CD4-positive, alpha-beta T cell treated with Interleukin-2 at 100 ng/mL for 4 hours (primary cell): ENCODE data around the gene PAX3.
"Not testable (repeated sequence)": the region's sequence is repeated elsewhere in the genome, so short reads cannot be mapped to it uniquely, and the experiment has no call there.

Experiments used
- DNase-seq: peaks from one replicate; pipeline ENCODE4 v3.0.0-alpha.2; 2020; ENCODE audit warnings: low spot score

Gene PAX3

GRCh38 chr2:222214885-222215284 is 83.9 kb downstream of the PAX3 start:
- no peak for DNase-seq

GRCh38 chr2:222213049-222213448 is 85.7 kb downstream of the PAX3 start:
- DNase-seq, result no peak

GRCh38 chr2:222212571-222212970 is 86.2 kb downstream of the PAX3 start:
- DNase-seq, result no peak

- DNase-seq, result no peak
Measured at GRCh38 chr2:222208010-222208690, 90.6 kb downstream of the PAX3 start.

- no peak for DNase-seq
Measured at GRCh38 chr2:222205136-222205535, 93.7 kb downstream of the PAX3 start.

GRCh38 chr2:222203041-222203440 is 95.8 kb downstream of the PAX3 start:
- no peak for DNase-seq

GRCh38 chr2:222196159-222196558 is 102.6 kb downstream of the PAX3 start:
- DNase-seq, result no peak

- DNase-seq, result no peak
Measured at GRCh38 chr2:222194669-222195068, 104.1 kb downstream of the PAX3 start.

- DNase-seq, result no peak
Measured at GRCh38 chr2:222193328-222193983, 105.3 kb downstream of the PAX3 start.

- DNase-seq, result no peak
Measured at GRCh38 chr2:222180619-222181018, 118.2 kb downstream of the PAX3 start.

- DNase-seq, result no peak
Measured at GRCh38 chr2:222179592-222179991, 119.2 kb downstream of the PAX3 start.

- no peak for DNase-seq
Measured at GRCh38 chr2:222178450-222178849, 120.3 kb downstream of the PAX3 start.

- no peak for DNase-seq
Measured at GRCh38 chr2:222176890-222177289, 121.9 kb downstream of the PAX3 start.

GRCh38 chr2:222174450-222174849 is 124.3 kb downstream of the PAX3 start:
- DNase-seq, result no peak

GRCh38 chr2:222169346-222169745 is 129.5 kb downstream of the PAX3 start:
- DNase-seq, result no peak

GRCh38 chr2:222167762-222168161 is 131.0 kb downstream of the PAX3 start:
- DNase-seq, result no peak

GRCh38 chr2:222160944-222161343 is 137.9 kb downstream of the PAX3 start:
- DNase-seq, result no peak

GRCh38 chr2:222160125-222160524 is 138.7 kb downstream of the PAX3 start:
- no peak for DNase-seq

GRCh38 chr2:222159221-222159620 is 139.6 kb downstream of the PAX3 start:
- DNase-seq, result no peak

GRCh38 chr2:222155003-222155664 is 143.7 kb downstream of the PAX3 start:
- DNase-seq, result not testable (repeated sequence)
